HL-60 (cell line): Measurements from ENCODE around the gene ADARB1.

Experiments used
- GABPA ChIP-seq: IDR thresholded peaks from 2 replicates; pipeline ENCODE4 v1.6.1; 2012; ENCODE audit warnings: low read depth
- TF ChIP-seq, protein P1 (sequence below): IDR thresholded peaks from 2 replicates; pipeline ENCODE4 v1.6.1; 2012; ENCODE audit warnings: low read depth; ENCODE audit not compliant: insufficient replicate concordance
- TF ChIP-seq, protein P2 (sequence below): IDR thresholded peaks from one replicate; pipeline ENCODE4 v1.5.1; 2011; ENCODE audit warnings: low read length, control low read depth, inconsistent platforms; ENCODE audit not compliant: insufficient read depth

DNA sequence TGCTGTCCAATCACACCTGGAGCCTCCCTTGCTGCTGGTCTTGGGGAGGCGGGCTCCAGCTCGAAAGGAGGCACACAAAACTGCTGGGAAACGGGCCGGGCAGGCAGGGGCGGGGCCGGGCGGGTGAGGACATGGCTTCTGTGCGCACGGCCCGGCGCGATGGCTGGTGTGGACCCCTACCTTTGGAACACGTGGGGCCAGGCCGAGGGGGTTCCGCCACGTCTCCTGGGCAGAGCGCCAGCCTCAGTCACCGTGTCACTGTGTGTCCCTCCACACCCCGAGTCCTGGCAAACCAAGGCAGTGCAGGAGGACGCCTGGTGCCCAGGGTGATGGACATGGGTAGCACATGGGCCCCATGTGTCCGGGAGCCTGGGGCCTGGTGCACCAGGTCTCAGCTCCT, 42.0 kb upstream of the ADARB1 start:
- TF ChIP-seq, protein P1, sequence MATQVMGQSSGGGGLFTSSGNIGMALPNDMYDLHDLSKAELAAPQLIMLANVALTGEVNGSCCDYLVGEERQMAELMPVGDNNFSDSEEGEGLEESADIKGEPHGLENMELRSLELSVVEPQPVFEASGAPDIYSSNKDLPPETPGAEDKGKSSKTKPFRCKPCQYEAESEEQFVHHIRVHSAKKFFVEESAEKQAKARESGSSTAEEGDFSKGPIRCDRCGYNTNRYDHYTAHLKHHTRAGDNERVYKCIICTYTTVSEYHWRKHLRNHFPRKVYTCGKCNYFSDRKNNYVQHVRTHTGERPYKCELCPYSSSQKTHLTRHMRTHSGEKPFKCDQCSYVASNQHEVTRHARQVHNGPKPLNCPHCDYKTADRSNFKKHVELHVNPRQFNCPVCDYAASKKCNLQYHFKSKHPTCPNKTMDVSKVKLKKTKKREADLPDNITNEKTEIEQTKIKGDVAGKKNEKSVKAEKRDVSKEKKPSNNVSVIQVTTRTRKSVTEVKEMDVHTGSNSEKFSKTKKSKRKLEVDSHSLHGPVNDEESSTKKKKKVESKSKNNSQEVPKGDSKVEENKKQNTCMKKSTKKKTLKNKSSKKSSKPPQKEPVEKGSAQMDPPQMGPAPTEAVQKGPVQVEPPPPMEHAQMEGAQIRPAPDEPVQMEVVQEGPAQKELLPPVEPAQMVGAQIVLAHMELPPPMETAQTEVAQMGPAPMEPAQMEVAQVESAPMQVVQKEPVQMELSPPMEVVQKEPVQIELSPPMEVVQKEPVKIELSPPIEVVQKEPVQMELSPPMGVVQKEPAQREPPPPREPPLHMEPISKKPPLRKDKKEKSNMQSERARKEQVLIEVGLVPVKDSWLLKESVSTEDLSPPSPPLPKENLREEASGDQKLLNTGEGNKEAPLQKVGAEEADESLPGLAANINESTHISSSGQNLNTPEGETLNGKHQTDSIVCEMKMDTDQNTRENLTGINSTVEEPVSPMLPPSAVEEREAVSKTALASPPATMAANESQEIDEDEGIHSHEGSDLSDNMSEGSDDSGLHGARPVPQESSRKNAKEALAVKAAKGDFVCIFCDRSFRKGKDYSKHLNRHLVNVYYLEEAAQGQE = no peak
- TF ChIP-seq, protein P2, sequence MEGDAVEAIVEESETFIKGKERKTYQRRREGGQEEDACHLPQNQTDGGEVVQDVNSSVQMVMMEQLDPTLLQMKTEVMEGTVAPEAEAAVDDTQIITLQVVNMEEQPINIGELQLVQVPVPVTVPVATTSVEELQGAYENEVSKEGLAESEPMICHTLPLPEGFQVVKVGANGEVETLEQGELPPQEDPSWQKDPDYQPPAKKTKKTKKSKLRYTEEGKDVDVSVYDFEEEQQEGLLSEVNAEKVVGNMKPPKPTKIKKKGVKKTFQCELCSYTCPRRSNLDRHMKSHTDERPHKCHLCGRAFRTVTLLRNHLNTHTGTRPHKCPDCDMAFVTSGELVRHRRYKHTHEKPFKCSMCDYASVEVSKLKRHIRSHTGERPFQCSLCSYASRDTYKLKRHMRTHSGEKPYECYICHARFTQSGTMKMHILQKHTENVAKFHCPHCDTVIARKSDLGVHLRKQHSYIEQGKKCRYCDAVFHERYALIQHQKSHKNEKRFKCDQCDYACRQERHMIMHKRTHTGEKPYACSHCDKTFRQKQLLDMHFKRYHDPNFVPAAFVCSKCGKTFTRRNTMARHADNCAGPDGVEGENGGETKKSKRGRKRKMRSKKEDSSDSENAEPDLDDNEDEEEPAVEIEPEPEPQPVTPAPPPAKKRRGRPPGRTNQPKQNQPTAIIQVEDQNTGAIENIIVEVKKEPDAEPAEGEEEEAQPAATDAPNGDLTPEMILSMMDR = no peak
- TF ChIP-seq GABPA = no peak
